Body of pancreas (tissue), 4 donors: ENCODE results near the gene GALNT8.

ENCODE experiments used
- CTCF ChIP-seq, 7 experiments: fragments of 450-650 bp in 4 of 7; fragments of 200-600 bp in 3 of 7; sonication (generic) in 3 of 7; IDR thresholded peaks; one replicate each; pipeline ENCODE4 v1.5.1; 2016 to 2019; ENCODE audit warnings: antibody characterized with exemption in 7 of 7
- POLR2A ChIP-seq, 3 donors: fragments of 450-650 bp; IDR thresholded peaks; one replicate each; pipeline ENCODE4 v1.6.1; 2016; ENCODE audit warnings: antibody characterized with exemption in 3 of 3, mild to moderate bottlenecking in 2 of 3

DNA sequence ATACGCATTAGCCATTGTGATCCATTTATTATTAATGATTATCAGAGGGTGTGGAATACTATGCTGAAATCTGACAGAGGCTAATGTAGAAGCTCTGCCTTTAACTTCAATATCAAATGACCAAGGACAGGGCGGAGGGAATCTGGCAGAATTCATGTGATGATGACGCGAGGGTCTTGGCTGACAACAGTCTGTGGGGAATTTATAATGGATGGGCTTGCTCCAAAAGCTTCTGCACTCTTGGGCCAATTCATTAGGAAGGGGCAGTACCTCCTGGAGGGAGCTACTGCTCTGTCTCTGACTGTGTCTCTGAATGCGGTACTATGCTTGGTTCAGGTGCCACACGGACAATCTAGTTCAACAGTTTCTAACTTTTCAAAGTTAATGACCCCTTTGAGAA, 46.2 kb downstream of the GALNT8 start:
- TF ChIP-seq CTCF (IDR thresholded peaks at IDR 0.05) = no peak
- TF ChIP-seq POLR2A (IDR thresholded peaks at IDR 0.05) = no peak
